HT1080 (cell line): Measurements from ENCODE around the gene KLC4. TPM values are rescaled to one million over a fixed set of nuclear protein-coding genes. Genes with fewer than 3 reads are reported as not detected.

Source experiments
- DNase-seq: peaks from one replicate; pipeline ENCODE4 v3.0.0-alpha.2; 2015; ENCODE audit warnings: low read depth
- total RNA-seq: library from RNA; depleted of rRNA; stranded (reverse); fragments of >200 nt; shearing (Covaris generic); gene quantifications from 2 replicates; pipeline ENCODE4 v1.2.3, GENCODE V29; 2014; rRNA removed

KLC4 gene
- total RNA-seq, 1 experiment from 2014 or later: 10.7 TPM

GRCh38 chr6:43120944-43121913 lies 61.8 kb downstream of the KLC4 start:
- DNase-seq: peak; percentile 92

- no peak for DNase-seq
Observed at GRCh38 chr6:43122146-43122545, 62.7 kb downstream of the KLC4 start.

GRCh38 chr6:43123461-43124314 lies 64.3 kb downstream of the KLC4 start:
- DNase-seq: no peak

GRCh38 chr6:43124481-43124880 lies 65.0 kb downstream of the KLC4 start:
- no peak for DNase-seq

Other genes with a start within 250 kb of the KLC4 start
- gene RPL7L1, start 180.0 kb upstream of the KLC4 start, total RNA-seq: 139 and 142 TPM in 2 replicates
- gene PTCRA, start 143.6 kb upstream of the KLC4 start, total RNA-seq: not detected in 2 replicates
- 39.9 and 45.3 TPM in 2 replicates for gene CNPY3, start 130.2 kb upstream of the KLC4 start, total RNA-seq
- not detected in 2 replicates for gene GNMT, start 98.9 kb upstream of the KLC4 start, total RNA-seq
- gene PEX6, start 80.5 kb upstream of the KLC4 start, total RNA-seq: 21.2 and 25.4 TPM in 2 replicates
- gene PPP2R5D, start 75.1 kb upstream of the KLC4 start, total RNA-seq: 37.2 and 43.5 TPM in 2 replicates
- 98.7 and 127 TPM in 2 replicates for gene MEA1, start 45.7 kb upstream of the KLC4 start, total RNA-seq
- gene KLHDC3, start 45.4 kb upstream of the KLC4 start, total RNA-seq: 119 and 133 TPM in 2 replicates
- gene RRP36, start 38.0 kb upstream of the KLC4 start, total RNA-seq: 134 and 137 TPM in 2 replicates
- 19.4 and 19.6 TPM in 2 replicates for gene CUL7, start 5.8 kb upstream of the KLC4 start, total RNA-seq
- 32.5 and 54.0 TPM in 2 replicates for gene MRPL2, start 197 bp upstream of the KLC4 start, total RNA-seq
- 35.8 and 38.2 TPM in 2 replicates for gene PTK7, start 16.7 kb downstream of the KLC4 start, total RNA-seq
- gene SRF, start 111.6 kb downstream of the KLC4 start, total RNA-seq: 32.8 and 35.5 TPM in 2 replicates
- gene CUL9, start 122.6 kb downstream of the KLC4 start, total RNA-seq: 15.2 and 22.1 TPM in 2 replicates
- 92.6 and 123 TPM in 2 replicates for gene DNPH1, start 169.8 kb downstream of the KLC4 start, total RNA-seq
- gene TTBK1, start 183.8 kb downstream of the KLC4 start, total RNA-seq: 0.06 TPM in 1 of 2 replicates, not detected in the other
- not detected in 2 replicates for gene SLC22A7, start 238.6 kb downstream of the KLC4 start, total RNA-seq
- gene CRIP3, start 249.2 kb downstream of the KLC4 start, total RNA-seq: not detected in 2 replicates